Mammary epithelial cell (primary cell): ENCODE data around the gene FBP2.

Experiments used
- CTCF ChIP-seq, 2 donors: IDR thresholded peaks in 1 of 2; conservative IDR thresholded peaks in 1 of 2; 2 replicates each; pipeline ENCODE4 v1.5.1; 2011 to 2012; ENCODE audit warnings: inconsistent platforms in 2 of 2, low read length in 2 of 2, mild to moderate bottlenecking in 2 of 2, control low read depth in 1 of 2, low read depth in 1 of 2; ENCODE audit not compliant: insufficient read depth in 1 of 2; ENCODE audit errors: extremely low read depth in 1 of 2
- EZH2 ChIP-seq: IDR thresholded peaks from 2 replicates; pipeline ENCODE4 v1.6.1; 2012; ENCODE audit warnings: low read length, inconsistent platforms, borderline replicate concordance

- TF ChIP-seq CTCF (conservative IDR thresholded peaks at IDR 0.05 in 1 of 2, IDR thresholded peaks at IDR 0.05 in 1 of 2; ENCODE audit: extremely low read depth in 1 of 2, insufficient read depth in 1 of 2, low read depth in 1 of 2, low read length in 2 of 2) (peak in 1 of 2 donors; percentile 11), EZH2 (no peak)
Measured at GRCh38 chr9:94613003-94613402, 19.4 kb upstream of the FBP2 start.
